ENCODE measurements around the gene CDA. TPM values are rescaled to one million over a fixed set of nuclear protein-coding genes. Genes with fewer than 3 reads are reported as not detected.

The CDA gene
- total and polyA plus RNA-seq, 10 of the 15 experiments (the other 5 are each of a cell fraction or from before 2014, with no cell fraction given): not detected

DNA sequence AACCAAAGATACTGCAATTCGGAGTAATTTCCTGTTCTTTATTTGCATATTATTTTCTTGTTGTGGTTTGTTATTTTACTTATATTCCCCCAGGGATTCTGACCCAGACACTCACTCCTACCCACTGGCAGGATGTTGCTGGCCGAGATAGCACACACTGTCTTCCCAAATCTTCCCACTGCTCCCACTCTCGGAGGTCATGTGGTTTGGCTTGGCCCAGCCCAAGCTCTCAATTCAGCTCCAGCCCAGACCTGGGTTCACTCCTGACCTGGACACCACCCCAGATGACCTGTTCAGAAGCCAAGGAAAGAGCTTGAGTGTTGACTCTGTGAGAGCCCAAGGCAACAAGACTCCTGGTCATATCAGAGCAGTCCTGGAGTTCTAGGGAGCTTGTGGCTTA, 37.7 kb upstream of the CDA start (continued):
- no peak for TF ChIP-seq BCL3 (IDR thresholded peaks at IDR 0.05; ENCODE audit: borderline replicate concordance, insufficient read depth, low read depth, low read length, poor library complexity, severe bottlenecking)
- no peak for TF ChIP-seq ZNF207 (IDR thresholded peaks at IDR 0.05; ENCODE audit: borderline replicate concordance)

DNA sequence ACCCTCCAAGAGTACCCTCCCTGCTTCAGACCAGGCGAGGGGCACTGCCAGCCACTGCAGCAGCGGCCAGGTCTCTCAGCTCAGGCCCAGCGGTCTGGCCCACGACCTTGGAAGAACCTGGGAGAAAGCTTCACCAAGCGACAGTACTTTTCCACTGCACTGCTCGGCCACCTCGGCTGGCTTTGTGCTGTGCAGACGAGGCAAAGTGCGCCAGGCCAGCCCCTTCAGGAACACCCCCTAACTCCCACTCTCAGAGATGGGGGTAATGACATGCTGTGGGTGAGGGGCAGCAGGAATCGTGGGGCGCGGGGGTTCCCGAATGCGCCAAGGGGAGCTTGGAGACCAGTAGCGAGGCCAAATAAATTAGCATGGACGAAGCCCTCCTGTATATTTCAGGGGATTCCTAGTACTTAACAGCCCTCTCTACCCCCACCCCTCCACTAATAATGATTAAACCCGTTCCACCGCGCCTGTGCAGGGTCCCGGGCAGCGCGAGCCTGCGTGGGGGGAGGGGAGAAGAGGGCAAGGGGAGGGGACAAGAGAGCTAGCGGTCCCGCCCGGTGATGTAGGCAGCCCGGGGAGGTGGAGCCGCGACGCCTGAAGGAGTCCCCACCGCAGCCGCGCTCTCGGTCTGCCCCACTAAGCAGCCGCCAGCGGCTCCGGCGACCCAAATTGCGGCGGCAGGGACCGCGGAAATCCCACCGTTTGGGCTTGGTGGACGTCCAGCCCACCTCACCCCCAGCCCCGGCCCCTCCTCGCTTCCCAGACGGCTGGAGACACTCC, 36.8 kb upstream of the CDA start, which contains the start of gene FAM43B:
FAM43B (plus strand) TSS at position 629 of the 783 bp plus-strand sequence. CDS start 401 bp downstream, outside the sequence.
- Histone ChIP-seq H3K27ac (ENCODE audit: control insufficient read depth, insufficient read depth) (no peak within 1 kb of the TSS), H4K20me1 (ENCODE audit: control insufficient read depth, insufficient read depth) (no peaks in the 10 kb centered on the region), H3K79me2 (ENCODE audit: control insufficient read depth, insufficient read depth, low read length) (no peaks in the 10 kb centered on the region), H3K36me3 (ENCODE audit: control insufficient read depth in 2 of 2, insufficient read depth in 2 of 2, low read length in 1 of 2) (no peaks in the 10 kb centered on the region), H3K4me1 (ENCODE audit: control insufficient read depth, insufficient read depth, low read length) (no peaks in the 10 kb centered on the region), H3K4me3 (no peak within 1 kb of the TSS), H3K9ac (ENCODE audit: control insufficient read depth, insufficient read depth, low read length) (no peak within 1 kb of the TSS), H3K4me2 (ENCODE audit: control insufficient read depth, insufficient read depth) (no peak within 1 kb of the TSS), H3K9me3 (replicated peaks; ENCODE audit: control insufficient read depth, insufficient read depth, low read length) (no peaks in the 10 kb centered on the region), H2AFZ (ENCODE audit: control insufficient read depth, low read depth, low read length) (no peak within 1 kb of the TSS), H3K27me3 (replicated peaks in 1 of 2; ENCODE audit: control insufficient read depth in 2 of 2, insufficient read depth in 2 of 2, low read length in 1 of 2) (peaks cover 5 to 10% of the 10 kb centered on the region in 2 experiments)
- ChIA-PET CTCF (no interaction called here), SMC1A (ENCODE audit: uncharacterized antibody, unreplicated experiment) (no interaction called here), RAD21 (ENCODE audit: unreplicated experiment) (no interaction called here), POLR2A (no interaction called here)
- intact Hi-C loops (cut with micrococcal nuclease; ENCODE audit: unreplicated experiment) (no loop called here), in situ Hi-C loops (cut with MboI) (no loop called here)
- DNase-seq (ENCODE audit: low read depth, low spot score) (no peak), FAIRE-seq (no peak), ATAC-seq (no peak)
- no TSS peak for BruUV-seq (replicated peaks)
- 0% methylated on average over 35 of the region's 47 CpGs for WGBS (ENCODE audit: insufficient coverage, insufficient replicate concordance, low lambda C conversion rate, missing lambda C conversion rate)
- TF ChIP-seq MEF2B (IDR thresholded peaks at IDR 0.05; ENCODE audit: partially characterized antibody, poor library complexity, severe bottlenecking): no peak
- TF ChIP-seq RCOR1 (conservative IDR thresholded peaks at IDR 0.05; ENCODE audit: low read depth, low read length): no peak
- TF ChIP-seq SUZ12 (IDR thresholded peaks at IDR 0.05; ENCODE audit: unreplicated experiment): peak; percentile 61
